A549 (cell line): ENCODE measurements around the gene CSTB. TPM values are rescaled to one million over a fixed set of nuclear protein-coding genes. Genes with fewer than 3 reads are reported as not detected.

Source experiments
- ATAC-seq, 2 experiments: fragments of 200-7000 bp in 1 of 2; fragments of >200 bp in 1 of 2; cut with Nextera tagmentation in 1 of 2; cut with Tn5 transposase in 1 of 2; 3 replicates each; pipeline versions ENCODE4 v1.8.0 to v1.9.1; 2018 to 2020; ENCODE audit warnings: mild to moderate bottlenecking in 1 of 2, moderate library complexity in 1 of 2
- CTCF ChIA-PET: fragments of 300-600 bp; sonication (Branson Sonifier 250); formaldehyde crosslinking; extraction: SDS; loops from one replicate; lab custom pipeline; 2021; ENCODE audit warnings: antibody characterized with exemption, inconsistent platforms; lab: Yijun Ruan, JAX
- POLR2A ChIA-PET: fragments of 350-600 bp; formaldehyde crosslinking; extraction: SDS; loops from one replicate; lab custom pipeline; 2021; ENCODE audit warnings: antibody characterized with exemption, inconsistent platforms; lab: Yijun Ruan, JAX
- DNase-seq, 2 experiments: peaks; one replicate each; pipeline versions ENCODE4 v3.0.0 to v3.0.0-alpha.2; 2011 to 2016; ENCODE audit warnings: low read depth in 1 of 2, low spot score in 1 of 2
- FAIRE-seq: peaks from 2 replicates; lab custom pipeline; 2011; peaks lifted over from hg19 to GRCh38; lab: Jason Lieb, UNC
- H3K27ac ChIP-seq, 2 experiments: fragments of >200 bp; sonication (Bioruptor Twin); formaldehyde crosslinking; 3 replicates each; pipeline ENCODE4 v1.5.1; 2016 to 2017
- H3K4me1 ChIP-seq: fragments of >200 bp; sonication (Bioruptor Twin); formaldehyde crosslinking; 3 replicates; pipeline ENCODE4 v1.6.1; 2016
- H3K4me2 ChIP-seq: fragments of >200 bp; sonication (Bioruptor Twin); formaldehyde crosslinking; 3 replicates; pipeline ENCODE4 v1.6.1; 2016
- H3K4me3 ChIP-seq: fragments of >200 bp; sonication (Bioruptor Twin); formaldehyde crosslinking; 3 replicates; pipeline ENCODE4 v1.5.1; 2016
- H3K9me3 ChIP-seq: fragments of >200 bp; sonication (Bioruptor Twin); formaldehyde crosslinking; 3 replicates; pipeline ENCODE4 v1.6.1; 2016
- ATOH8 ChIP-seq: fragments of 250-450 bp; sonication (Bioruptor Pico); IDR thresholded peaks from 2 replicates; pipeline ENCODE4 v1.5.0; 2020; ENCODE audit warnings: low read depth, mild to moderate bottlenecking, moderate library complexity
- BHLHE40 ChIP-seq: IDR thresholded peaks from 2 replicates; pipeline ENCODE4 v1.6.1; 2012; ENCODE audit warnings: low read depth, low read length, inconsistent platforms
- CBX2 ChIP-seq: fragments of 200-600 bp; sonication (generic); IDR thresholded peaks from 2 replicates; pipeline ENCODE4 v1.6.1; 2016; ENCODE audit warnings: low read depth, mild to moderate bottlenecking, borderline replicate concordance
- CBX8 ChIP-seq: fragments of 200-600 bp; sonication (generic); IDR thresholded peaks from 2 replicates; pipeline ENCODE4 v1.6.1; 2016
- CEBPB ChIP-seq, 2 experiments: fragments of >200 bp in 1 of 2; sonication (Bioruptor Twin) in 1 of 2; formaldehyde crosslinking in 1 of 2; IDR thresholded peaks; 2 replicates each; pipeline ENCODE4 v1.6.1; 2012 to 2016
- EHF ChIP-seq: fragments of 250-450 bp; sonication (Bioruptor Pico); IDR thresholded peaks from 2 replicates; pipeline ENCODE4 v1.5.0; 2020; ENCODE audit warnings: mild to moderate bottlenecking
- EHMT2 ChIP-seq: fragments of 200-600 bp; sonication (generic); IDR thresholded peaks from 2 replicates; pipeline ENCODE4 v1.6.1; 2016; ENCODE audit warnings: antibody characterized with exemption, low read depth, mild to moderate bottlenecking, moderate library complexity
- FOSB ChIP-seq: fragments of 250-450 bp; sonication (Bioruptor Pico); IDR thresholded peaks from 2 replicates; pipeline ENCODE4 v1.5.0; 2020; ENCODE audit warnings: mild to moderate bottlenecking, moderate library complexity
- HDAC2 ChIP-seq: fragments of 200-600 bp; sonication (generic); IDR thresholded peaks from 2 replicates; pipeline ENCODE4 v1.6.1; 2016
- HOXA7 ChIP-seq: fragments of 250-450 bp; sonication (Bioruptor Pico); IDR thresholded peaks from 2 replicates; pipeline ENCODE4 v1.5.0; 2020; ENCODE audit warnings: mild to moderate bottlenecking, moderate library complexity
- HOXB5 ChIP-seq: fragments of 250-450 bp; sonication (Bioruptor Pico); IDR thresholded peaks from 2 replicates; pipeline ENCODE4 v1.5.0; 2020; ENCODE audit warnings: mild to moderate bottlenecking, moderate library complexity
- JUNB ChIP-seq: fragments of >200 bp; sonication (Bioruptor Twin); formaldehyde crosslinking; IDR thresholded peaks from 2 replicates; pipeline ENCODE4 v1.6.1; 2016
- KDM1A ChIP-seq: fragments of 200-600 bp; sonication (generic); IDR thresholded peaks from 2 replicates; pipeline ENCODE4 v1.6.1; 2016; ENCODE audit warnings: low read depth, mild to moderate bottlenecking
- MAFK ChIP-seq: fragments of 450-650 bp; IDR thresholded peaks from 2 replicates; pipeline ENCODE4 v1.6.1; 2014; ENCODE audit not compliant: partially characterized antibody
- NFE2L2 ChIP-seq: fragments of 150-350 bp; conservative IDR thresholded peaks from 2 replicates; pipeline ENCODE4 v1.6.1; 2014; ENCODE audit warnings: low read length
- PBX3 ChIP-seq: IDR thresholded peaks from 2 replicates; pipeline ENCODE4 v1.6.1; 2012
- PHF8 ChIP-seq: fragments of 200-600 bp; sonication (generic); IDR thresholded peaks from 2 replicates; pipeline ENCODE4 v1.6.1; 2016; ENCODE audit warnings: low read depth, mild to moderate bottlenecking, antibody characterized with exemption, moderate library complexity, borderline replicate concordance
- RFX5 ChIP-seq: fragments of 450-650 bp; IDR thresholded peaks from 2 replicates; pipeline ENCODE4 v1.7.1; 2014; ENCODE audit warnings: antibody characterized with exemption, mild to moderate bottlenecking, moderate library complexity
- RNF2 ChIP-seq: fragments of 200-600 bp; sonication (generic); IDR thresholded peaks from 2 replicates; pipeline ENCODE4 v1.6.1; 2016; ENCODE audit warnings: low read depth, mild to moderate bottlenecking, antibody characterized with exemption, moderate library complexity, borderline replicate concordance
- SMC3 ChIP-seq: fragments of >200 bp; sonication (Bioruptor Twin); formaldehyde crosslinking; IDR thresholded peaks from 3 replicates; pipeline ENCODE4 v1.6.1; 2018; ENCODE audit warnings: inconsistent platforms
- TP53 ChIP-seq: fragments of 250-450 bp; sonication (Bioruptor Pico); IDR thresholded peaks from 2 replicates; pipeline ENCODE4 v1.5.0; 2021; ENCODE audit warnings: mild to moderate bottlenecking, moderate library complexity
- ZFP36 ChIP-seq: fragments of 450-650 bp; IDR thresholded peaks from 2 replicates; pipeline ENCODE4 v1.6.1; 2014; ENCODE audit warnings: borderline replicate concordance; ENCODE audit not compliant: partially characterized antibody
- ZNF302 ChIP-seq: fragments of 250-450 bp; sonication (Bioruptor Pico); IDR thresholded peaks from 2 replicates; pipeline ENCODE4 v1.9.0; 2021; ENCODE audit warnings: inconsistent platforms, mild to moderate bottlenecking, moderate library complexity
- WGBS: methylation state at CpG from one replicate; pipeline ENCODE4 v1.1.6; 2017; ENCODE audit errors: missing lambda C conversion rate; 5-methylcytosine and 5-hydroxymethylcytosine counted together
- polyA plus RNA-seq, 4 experiments: library from polyadenylated mRNA; depleted of rRNA in 3 of 4; stranded (reverse); fragments of >200 nt; fragmentation: RNase III in 1 of 4; extraction: RNeasy Plus Mini Kit Qiagen cat#74134 plus additional on column Dnase treatment in 1 of 4; gene quantifications; 2 replicates in 3 of 4; 3 replicates in 1 of 4; pipeline ENCODE4 v1.2.3, GENCODE V29; 2011 to 2017
- TF ChIP-seq, protein P1 (sequence below): fragments of >200 bp; sonication (Bioruptor Twin); formaldehyde crosslinking; IDR thresholded peaks from 2 replicates; pipeline ENCODE4 v1.6.1; 2016
- TF ChIP-seq, protein P2 (sequence below): IDR thresholded peaks from 2 replicates; pipeline ENCODE4 v1.6.1; 2012
- TF ChIP-seq, protein P3 (sequence below): IDR thresholded peaks from 2 replicates; pipeline ENCODE4 v1.6.1; 2012; ENCODE audit warnings: low read depth, borderline replicate concordance

CSTB gene
- polyA plus RNA-seq, 2 of the 4 experiments (the other 2 are of a cell fraction): 42.9 to 101 TPM

DNA sequence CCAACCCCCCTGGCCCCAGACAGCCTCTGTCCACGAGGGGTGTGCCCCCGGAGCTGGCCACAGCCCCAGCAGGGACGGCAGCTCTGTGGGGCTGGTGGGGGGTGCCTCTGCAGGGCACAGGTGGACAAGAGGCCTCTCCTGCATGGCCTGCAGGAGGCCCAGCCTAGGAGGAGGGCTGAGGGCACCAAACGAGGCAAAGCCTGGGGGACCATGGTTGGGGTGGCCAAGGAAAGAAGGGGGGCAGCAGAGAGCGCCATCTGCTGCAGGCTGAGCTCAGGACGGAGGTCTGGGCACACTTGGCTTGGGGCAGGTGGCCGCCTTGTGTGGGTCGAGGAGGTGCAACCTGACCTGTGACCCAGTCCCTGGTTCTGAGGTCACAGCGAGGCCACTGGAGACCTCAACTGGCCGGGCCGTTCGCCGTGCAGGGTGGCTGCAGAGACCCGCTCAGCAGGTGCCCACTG is 40.5 kb upstream of the CSTB start:
- no peak for FAIRE-seq
- ChIA-PET CTCF (interaction anchor here (2.0 to 2.1 kb wide), 2 partner anchors 10 to 123 kb away, joined by 7 to 11 read pairs; no protein-coding TSS in a partner anchor), POLR2A (no interaction called here)
- H3K4me3 ChIP-seq: no peak overlapping the region
- no peak overlapping the region for H3K4me2 ChIP-seq
- ATAC-seq: peak in 1 of 2 experiments; percentile 14; a peak in 3 of 6 replicates
- TF ChIP-seq RFX5 (no peak), FOSB (CRISPR knock-in tag) (no peak), HOXA7 (CRISPR knock-in tag) (no peak), HOXB5 (CRISPR knock-in tag) (no peak), ZFP36 (no peak)
- TF ChIP-seq, protein P1, sequence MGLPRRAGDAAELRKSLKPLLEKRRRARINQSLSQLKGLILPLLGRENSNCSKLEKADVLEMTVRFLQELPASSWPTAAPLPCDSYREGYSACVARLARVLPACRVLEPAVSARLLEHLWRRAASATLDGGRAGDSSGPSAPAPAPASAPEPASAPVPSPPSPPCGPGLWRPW: no peak
- no peaks in the 10 kb centered on the region for H3K9me3 ChIP-seq
- no peak for DNase-seq
- peaks cover 3% of the 10 kb centered on the region; the same call in 1 of the 3 replicates for H3K4me1 ChIP-seq
- no peak overlapping the region for H3K27ac ChIP-seq
- WGBS: 86% methylated on average over 9 of the region's 14 CpGs

DNA sequence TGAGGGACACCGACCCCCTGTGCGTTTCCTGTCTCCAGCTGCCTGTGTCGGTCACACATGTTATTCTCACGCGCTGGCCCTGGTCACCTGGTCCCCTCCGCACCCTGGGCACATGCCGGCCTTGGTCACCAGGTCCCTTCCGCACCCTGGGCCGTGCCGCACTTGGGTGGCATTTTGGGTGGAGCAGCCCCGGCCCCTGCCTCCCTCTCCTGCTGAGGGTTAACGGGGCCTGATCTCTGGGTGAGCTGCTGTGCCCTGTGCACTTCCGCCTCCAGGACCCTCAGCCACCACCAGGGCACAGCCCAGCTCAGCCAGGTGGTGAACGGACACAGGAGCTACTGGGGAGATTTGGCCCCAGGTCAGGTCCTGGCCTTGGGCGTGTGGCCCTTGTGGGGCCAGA is 39.9 kb upstream of the CSTB start:
- Histone ChIP-seq H3K4me1 (peaks cover 7% of the 10 kb centered on the region; the same call in 1 of the 3 replicates), H3K27ac (no peak overlapping the region), H3K4me2 (no peak overlapping the region), H3K9me3 (no peaks in the 10 kb centered on the region), H3K4me3 (no peak overlapping the region)
- CTCF ChIA-PET: interaction anchor here (2.0 to 2.1 kb wide), 2 partner anchors 11 to 123 kb away, joined by 7 to 11 read pairs; no protein-coding TSS in a partner anchor
- FAIRE-seq (no peak), ATAC-seq (no peak), DNase-seq (no peak)
- TF ChIP-seq NFE2L2: no peak
- no peak for TF ChIP-seq ZFP36
- TF ChIP-seq BHLHE40: no peak
- no peak for TF ChIP-seq SMC3
- no peak for TF ChIP-seq TP53
- no peak for TF ChIP-seq MAFK
- no peak for TF ChIP-seq CBX2
- no peak for TF ChIP-seq EHMT2
- no CpG with 5 or more reads among the region's 15 CpGs for WGBS
- POLR2A ChIA-PET: no interaction called here

DNA sequence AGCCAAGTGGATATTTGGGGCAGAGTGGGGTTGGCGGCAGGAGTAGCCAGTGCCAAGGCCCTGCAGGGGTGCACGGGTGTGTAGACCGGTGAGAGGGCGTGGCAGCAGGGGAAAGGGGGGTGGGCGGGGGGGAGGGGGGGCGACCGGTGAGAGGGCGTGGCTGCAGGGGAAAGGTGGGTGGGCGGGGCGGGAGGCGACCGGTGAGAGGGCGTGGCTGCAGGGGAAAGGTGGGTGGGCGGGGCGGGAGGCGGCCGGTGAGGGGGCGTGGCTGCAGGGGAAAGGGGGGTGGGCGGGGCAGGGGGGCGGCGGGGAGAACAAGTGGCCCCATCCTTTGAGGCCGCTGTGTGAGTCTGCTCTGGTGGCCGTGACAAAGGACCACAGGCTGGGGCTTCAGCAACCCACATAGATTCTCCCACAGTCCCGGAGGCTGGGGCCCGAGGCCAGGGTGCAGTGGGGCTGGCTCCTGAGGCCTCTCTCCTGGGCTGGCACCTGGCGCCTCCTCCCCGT is 39.1 kb upstream of the CSTB start:
- ChIA-PET CTCF (no interaction called here), POLR2A (no interaction called here)
- 62% methylated on average over 5 of the region's 27 CpGs for WGBS
- ATAC-seq (no peak), FAIRE-seq (no peak), DNase-seq (no peak)
- Histone ChIP-seq H3K9me3 (no peaks in the 10 kb centered on the region), H3K27ac (no peak overlapping the region), H3K4me2 (no peak overlapping the region), H3K4me3 (no peak overlapping the region), H3K4me1 (peaks cover 9% of the 10 kb centered on the region; the same call in 1 of the 3 replicates)
- TF ChIP-seq CEBPB (IDR thresholded peaks at IDR 0.05) (no peak), FOSB (CRISPR knock-in tag) (no peak)

- Histone ChIP-seq H3K4me3 (no peak overlapping the region), H3K4me2 (no peak overlapping the region), H3K27ac (no peak overlapping the region), H3K9me3 (no peaks in the 10 kb centered on the region), H3K4me1 (peaks cover 9% of the 10 kb centered on the region; the same call in 1 of the 3 replicates)
- DNase-seq (no peak), ATAC-seq (no peak), FAIRE-seq (no peak)
- CTCF ChIA-PET: interaction anchor here (0.8 kb wide), 1 partner anchor 161 kb away, joined by 4 read pairs; no protein-coding TSS in a partner anchor
- POLR2A ChIA-PET: no interaction called here
- WGBS: 83% methylated on average over 23 of the region's 28 CpGs
- TF ChIP-seq PHF8 (no peak), HDAC2 (no peak), RNF2 (no peak), ATOH8 (CRISPR knock-in tag) (no peak), JUNB (no peak), PBX3 (no peak), TP53 (no peak), CEBPB (IDR thresholded peaks at IDR 0.05) (no peak), EHMT2 (no peak), ZNF302 (CRISPR knock-in tag) (no peak), SMC3 (no peak), KDM1A (no peak), CBX8 (no peak), EHF (CRISPR knock-in tag) (no peak)
- TF ChIP-seq, protein P1: no peak
- TF ChIP-seq, protein P2, sequence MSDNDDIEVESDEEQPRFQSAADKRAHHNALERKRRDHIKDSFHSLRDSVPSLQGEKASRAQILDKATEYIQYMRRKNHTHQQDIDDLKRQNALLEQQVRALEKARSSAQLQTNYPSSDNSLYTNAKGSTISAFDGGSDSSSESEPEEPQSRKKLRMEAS: no peak
- TF ChIP-seq, protein P3, sequence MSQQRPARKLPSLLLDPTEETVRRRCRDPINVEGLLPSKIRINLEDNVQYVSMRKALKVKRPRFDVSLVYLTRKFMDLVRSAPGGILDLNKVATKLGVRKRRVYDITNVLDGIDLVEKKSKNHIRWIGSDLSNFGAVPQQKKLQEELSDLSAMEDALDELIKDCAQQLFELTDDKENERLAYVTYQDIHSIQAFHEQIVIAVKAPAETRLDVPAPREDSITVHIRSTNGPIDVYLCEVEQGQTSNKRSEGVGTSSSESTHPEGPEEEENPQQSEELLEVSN: no peak
These were observed 38.4 kb upstream of the CSTB start for GRCh38 chr21:43814215-43815106.
